Stomach (tissue), 9 donors: Measurements from ENCODE around the gene IFNK. TPM values are rescaled to one million over a fixed set of nuclear protein-coding genes. Genes with fewer than 3 reads are reported as not detected.

Experiments
- DNase-seq, 2 donors: peaks; one replicate each; pipeline versions ENCODE4 v3.0.0 to v3.0.0-alpha.2; 2013 to 2019
- H3K27ac ChIP-seq, 5 donors: fragments of 200-600 bp in 4 of 5; sonication (generic) in 4 of 5; one replicate each; pipeline ENCODE4 v1.5.1; 2013 to 2019; ENCODE audit warnings: mild to moderate bottlenecking in 1 of 5, moderate library complexity in 1 of 5
- H3K27me3 ChIP-seq, 3 donors: fragments of 200-600 bp; sonication (generic); one replicate each; pipeline ENCODE4 v1.5.1; 2017 to 2019; ENCODE audit warnings: mixed run types in 1 of 3
- H3K36me3 ChIP-seq, 4 donors: fragments of 200-600 bp; sonication (generic); 1 replicate in 3 of 4; 2 replicates in 1 of 4; pipeline ENCODE4 v1.5.1; 2016 to 2019
- H3K4me1 ChIP-seq, 4 donors: fragments of 200-600 bp; sonication (generic); one replicate each; pipeline ENCODE4 v1.5.1; 2016 to 2019
- H3K4me3 ChIP-seq, 4 donors: fragments of 200-600 bp; sonication (generic) in 3 of 4; one replicate each; pipeline ENCODE4 v1.5.1; 2016 to 2019; ENCODE audit warnings: mild to moderate bottlenecking in 1 of 4
- H3K9me3 ChIP-seq, 4 donors: fragments of 200-600 bp; sonication (generic); one replicate each; pipeline ENCODE4 v1.5.1; 2016 to 2019
- CTCF ChIP-seq, 7 experiments: fragments of 450-650 bp in 4 of 7; fragments of 200-600 bp in 3 of 7; sonication (generic) in 3 of 7; IDR thresholded peaks; one replicate each; pipeline ENCODE4 v1.5.1; 2016 to 2019; ENCODE audit warnings: antibody characterized with exemption in 7 of 7, control low read depth in 2 of 7, mild to moderate bottlenecking in 1 of 7
- EP300 ChIP-seq: sonication (generic); formaldehyde crosslinking; IDR thresholded peaks from one replicate; pipeline ENCODE4 v1.6.1; 2017; ENCODE audit warnings: antibody characterized with exemption
- POLR2A ChIP-seq, 4 donors: fragments of 450-650 bp; IDR thresholded peaks; one replicate each; pipeline ENCODE4 v1.6.1; 2016; ENCODE audit warnings: antibody characterized with exemption in 4 of 4, control low read depth in 2 of 4, mild to moderate bottlenecking in 1 of 4, moderate library complexity in 1 of 4
- POLR2AphosphoS5 ChIP-seq, 3 donors: sonication (generic); formaldehyde crosslinking; IDR thresholded peaks; one replicate each; pipeline ENCODE4 v1.6.1; 2016; ENCODE audit warnings: antibody characterized with exemption in 3 of 3
- WGBS, 5 donors: extraction: QIAGEN DNeasy Blood & Tissue Kit in 3 of 5; methylation state at CpG; one replicate each; pipeline versions ENCODE4 v1.1.5 to v1.1.7; 2013 to 2018; 5-methylcytosine and 5-hydroxymethylcytosine counted together
- intact Hi-C: fragments of 100-400 bp; cut with DNase I; formaldehyde crosslinking; loops from one replicate; pipeline ENCODE4 v1.15.1; 2023; ENCODE audit warnings: low total_unique reads
- polyA plus RNA-seq, 3 donors: library from polyadenylated mRNA; stranded (reverse); fragments of 200-250 nt; gene quantifications; one replicate each; pipeline ENCODE4 v1.2.3, GENCODE V29; 2013
- total RNA-seq, 5 donors: library from RNA; depleted of rRNA; stranded (reverse); fragments of >200 nt; gene quantifications; one replicate each; pipeline versions ENCODE4 v1.1.0 to v1.2.3, GENCODE V29; 2014 to 2016
- donor health status: healthy with polysubstance abuse.
- donor health status: Bipolar disorder and iron deficiency.
- donor health status: healthy.

Gene IFNK
- total and polyA plus RNA-seq, 8 donors, result not detected

GRCh38 chr9:27518809-27519208 lies 5.3 kb upstream of the IFNK start:
- Histone ChIP-seq H3K4me3 (no peak overlapping the region), H3K9me3 (no peaks in the 10 kb centered on the region), H3K4me1 (peaks cover 0 to 13% (median 0%) of the 10 kb centered on the region in 4 donors), H3K27me3 (no peaks in the 10 kb centered on the region), H3K27ac (no peak overlapping the region), H3K36me3 (no peaks in the 10 kb centered on the region)
- intact Hi-C loops, result no loop called here
- DNase-seq, result no peak
- whole genome bisulfite sequencing, 5 donors, result 84 to 94% (median 89%) methylated on average over 4 of the region's 4 CpGs
- TF ChIP-seq POLR2AphosphoS5 (IDR thresholded peaks at IDR 0.05) (no peak), POLR2A (IDR thresholded peaks at IDR 0.05) (no peak), EP300 (no peak), CTCF (IDR thresholded peaks at IDR 0.05) (no peak)

- 81 to 85% (median 83%) methylated on average over 10 of the region's 10 CpGs for WGBS, 5 donors
- no peak for DNase-seq
- H3K4me3 ChIP-seq, result no peak overlapping the region
- peaks cover 0 to 7% (median 0%) of the 10 kb centered on the region in 4 donors for H3K36me3 ChIP-seq
- peaks cover 0 to 3% (median 0%) of the 10 kb centered on the region in 4 donors for H3K4me1 ChIP-seq
- TF ChIP-seq POLR2AphosphoS5 (IDR thresholded peaks at IDR 0.05) (no peak), EP300 (no peak), POLR2A (IDR thresholded peaks at IDR 0.05) (no peak), CTCF (IDR thresholded peaks at IDR 0.05) (no peak)
- H3K9me3 ChIP-seq, result no peaks in the 10 kb centered on the region
- intact Hi-C loops, result no loop called here
- H3K27ac ChIP-seq, result no peak overlapping the region
- H3K27me3 ChIP-seq, result no peaks in the 10 kb centered on the region
Measured at GRCh38 chr9:27519466-27520465, 4.3 kb upstream of the IFNK start.

- H3K36me3 ChIP-seq, result peaks cover 0 to 8% (median 0%) of the 10 kb centered on the region in 4 donors
- no peak for TF ChIP-seq CTCF (IDR thresholded peaks at IDR 0.05)
- no peak for TF ChIP-seq EP300
- no peak for TF ChIP-seq POLR2AphosphoS5 (IDR thresholded peaks at IDR 0.05)
- no peak for TF ChIP-seq POLR2A (IDR thresholded peaks at IDR 0.05)
- no peak for DNase-seq
- no peak overlapping the region for H3K4me3 ChIP-seq
- H3K4me1 ChIP-seq, result peaks cover 0 to 5% (median 1%) of the 10 kb centered on the region in 4 donors
- H3K27ac ChIP-seq, result no peak overlapping the region
- H3K27me3 ChIP-seq, result no peaks in the 10 kb centered on the region
- intact Hi-C loops, result no loop called here
- WGBS, 5 donors, result 86 to 92% (median 89%) methylated on average over 4 of the region's 4 CpGs
- no peaks in the 10 kb centered on the region for H3K9me3 ChIP-seq
Measured at GRCh38 chr9:27520986-27521385, 3.1 kb upstream of the IFNK start.

- H3K4me3 ChIP-seq, result no peak overlapping the region
- peaks cover 10 to 26% (median 18%) of the 10 kb centered on the region in 4 donors for H3K4me1 ChIP-seq
- H3K36me3 ChIP-seq, result peaks cover 0 to 8% (median 0%) of the 10 kb centered on the region in 4 donors
- intact Hi-C loops, result no loop called here
- H3K27ac ChIP-seq, result no peak overlapping the region
- no peaks in the 10 kb centered on the region for H3K27me3 ChIP-seq
- no peak for TF ChIP-seq POLR2A (IDR thresholded peaks at IDR 0.05)
- no peak for TF ChIP-seq CTCF (IDR thresholded peaks at IDR 0.05)
- no peak for TF ChIP-seq EP300
- TF ChIP-seq POLR2AphosphoS5 (IDR thresholded peaks at IDR 0.05), result no peak
- H3K9me3 ChIP-seq, result no peaks in the 10 kb centered on the region
- DNase-seq, result no peak
Measured at GRCh38 chr9:27523141-27523540, 949 bp upstream of the IFNK start.
